ENCODE measurements around the gene WIZ.

DNA sequence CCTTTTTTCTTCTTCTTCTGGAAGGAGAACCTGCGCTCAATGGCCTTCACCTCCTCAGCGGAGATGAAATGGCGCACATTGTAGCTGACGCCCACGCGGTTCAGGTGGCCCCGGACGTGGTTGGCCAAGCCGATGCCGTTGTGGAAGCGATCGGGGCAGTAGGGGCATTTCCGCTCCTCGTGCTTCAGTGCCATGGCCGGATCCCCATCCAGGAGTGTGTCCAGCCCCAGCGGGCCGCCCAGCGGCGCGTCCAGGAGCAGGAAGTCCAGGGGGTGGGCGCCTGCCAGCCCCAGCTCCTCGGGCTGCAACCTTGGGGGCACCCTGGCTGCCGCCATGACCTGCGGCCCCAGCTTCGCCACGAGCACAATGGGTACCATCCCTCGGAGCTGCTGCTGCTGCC, 11.2 kb downstream of the WIZ start:
- TF ChIP-seq, protein P1, sequence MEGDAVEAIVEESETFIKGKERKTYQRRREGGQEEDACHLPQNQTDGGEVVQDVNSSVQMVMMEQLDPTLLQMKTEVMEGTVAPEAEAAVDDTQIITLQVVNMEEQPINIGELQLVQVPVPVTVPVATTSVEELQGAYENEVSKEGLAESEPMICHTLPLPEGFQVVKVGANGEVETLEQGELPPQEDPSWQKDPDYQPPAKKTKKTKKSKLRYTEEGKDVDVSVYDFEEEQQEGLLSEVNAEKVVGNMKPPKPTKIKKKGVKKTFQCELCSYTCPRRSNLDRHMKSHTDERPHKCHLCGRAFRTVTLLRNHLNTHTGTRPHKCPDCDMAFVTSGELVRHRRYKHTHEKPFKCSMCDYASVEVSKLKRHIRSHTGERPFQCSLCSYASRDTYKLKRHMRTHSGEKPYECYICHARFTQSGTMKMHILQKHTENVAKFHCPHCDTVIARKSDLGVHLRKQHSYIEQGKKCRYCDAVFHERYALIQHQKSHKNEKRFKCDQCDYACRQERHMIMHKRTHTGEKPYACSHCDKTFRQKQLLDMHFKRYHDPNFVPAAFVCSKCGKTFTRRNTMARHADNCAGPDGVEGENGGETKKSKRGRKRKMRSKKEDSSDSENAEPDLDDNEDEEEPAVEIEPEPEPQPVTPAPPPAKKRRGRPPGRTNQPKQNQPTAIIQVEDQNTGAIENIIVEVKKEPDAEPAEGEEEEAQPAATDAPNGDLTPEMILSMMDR (IDR thresholded peaks at IDR 0.05; ENCODE audit: low read depth, low read length, poor library complexity, severe bottlenecking): no peak
- TF ChIP-seq EZH2phosphoT487 (IDR thresholded peaks at IDR 0.05; ENCODE audit: borderline replicate concordance, low read length): no peak

Measured in DOHH2 (cell line).